ENCODE data around the gene LBR. TPM values are rescaled to one million over a fixed set of nuclear protein-coding genes. Genes with fewer than 3 reads are reported as not detected.

LBR gene
- total and polyA plus RNA-seq, 2 of the 4 experiments (the other 2 are of a cell fraction), result 21.3 to 24.9 TPM

DNA sequence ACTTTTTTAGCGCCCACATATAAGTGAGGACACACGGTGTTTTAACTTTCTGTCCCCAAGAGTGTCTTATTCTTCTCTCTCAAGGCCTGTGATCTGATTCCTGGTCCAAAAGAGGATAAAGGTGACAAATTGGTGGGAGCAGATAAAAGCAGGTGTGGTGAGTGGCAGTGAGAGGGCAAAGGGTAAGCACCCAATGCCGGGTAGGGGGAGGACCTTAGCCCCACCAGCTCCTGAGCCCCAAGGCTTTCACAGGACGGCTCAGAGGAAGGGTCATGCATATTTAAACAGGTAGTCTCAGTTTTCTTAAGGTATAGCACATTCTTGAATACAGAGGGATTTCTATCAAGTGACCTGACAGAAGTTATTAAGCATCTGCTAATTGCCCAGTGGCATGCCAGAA is 19.6 kb downstream of the LBR start:
- Histone ChIP-seq H2BK15ac (ENCODE audit: low read depth, low read length) (no peak overlapping the region), H3K14ac (replicated peaks; ENCODE audit: low read depth, low read length) (no peak overlapping the region), H2BK120ac (ENCODE audit: low read depth, low read length) (no peak overlapping the region), H3K9me1 (ENCODE audit: insufficient read depth, low read length) (no peaks in the 10 kb centered on the region; the same call in none of the 2 replicates), H2BK20ac (ENCODE audit: low read depth, low read length) (no peak overlapping the region), H2AK5ac (ENCODE audit: low read depth, low read length) (no peak overlapping the region), H3K36me3 (ENCODE audit: control insufficient read depth, insufficient read depth, low read length) (peaks cover 26% of the 10 kb centered on the region), H3K4me3 (ENCODE audit: insufficient read depth, low read depth, low read length) (no peak overlapping the region), H3K4me2 (ENCODE audit: low read depth, low read length) (no peak overlapping the region), H3K9me3 (ENCODE audit: control insufficient read depth, insufficient read depth, low read length) (no peaks in the 10 kb centered on the region), H3K4ac (ENCODE audit: low read depth, low read length) (no peak overlapping the region), H3K4me1 (ENCODE audit: control insufficient read depth, insufficient read depth, low read length) (no peaks in the 10 kb centered on the region; the same call in 1 of the 2 replicates), H3K56ac (ENCODE audit: extremely low read depth, insufficient read depth, low read length) (no peak overlapping the region), H3K79me1 (ENCODE audit: low read depth in 1 of 2, low read length in 2 of 2) (peaks cover 4 to 30% of the 10 kb centered on the region in 2 experiments), H4K8ac (ENCODE audit: low read depth in 2 of 2, low read length in 2 of 2) (no peak overlapping the region), H2BK5ac (ENCODE audit: low read depth, low read length, poor library complexity, severe bottlenecking) (no peak overlapping the region), H4K91ac (ENCODE audit: insufficient read depth, low read depth, low read length) (no peak overlapping the region), H2AK9ac (replicated peaks; ENCODE audit: low read depth, low read length, poor library complexity) (no peak overlapping the region), H3K27me3 (ENCODE audit: control insufficient read depth, insufficient read depth, low read length) (no peaks in the 10 kb centered on the region), H3K18ac (ENCODE audit: low read depth, low read length) (no peak overlapping the region), H3K23ac (ENCODE audit: low read depth, low read length) (no peak overlapping the region), H4K5ac (ENCODE audit: low read depth, low read length) (no peak overlapping the region), H4K20me1 (ENCODE audit: insufficient read depth, low read length) (0 out of 2 replicates have a peak, but pooled peaks cover 3% of the 10 kb centered on the region), H3K27ac (ENCODE audit: insufficient read depth, low read length) (no peak overlapping the region), H2AFZ (replicated peaks; ENCODE audit: low read length, poor library complexity) (no peak overlapping the region), H3K9ac (ENCODE audit: low read depth, low read length) (no peak overlapping the region)
- no peak for ATAC-seq (ENCODE audit: low read depth)
- CTCF ChIA-PET, result no interaction called here
- WGBS, 2 experiments (ENCODE audit: extremely low coverage in 2 of 2, insufficient read length in 1 of 2), result no CpG with 5 or more reads among the region's 4 CpGs
- intact Hi-C loops (cut with micrococcal nuclease), result no loop called here
- dilution Hi-C loops (cut with HindIII; ENCODE audit: low sequenced_read_pairs, unreplicated experiment), result no loop called here
- no TSS peak for BruUV-seq (replicated peaks)
- DNase-seq, result no peak
- in situ Hi-C loops (cut with MboI; ENCODE audit: low sequenced_read_pairs), result loop anchor here (25.0 kb wide), 1 partner anchor 921 kb away; no protein-coding TSS in a partner anchor
- TF ChIP-seq NFE2L2 (IDR thresholded peaks at IDR 0.05; ENCODE audit: low read depth, low read length), result no peak
- no peak for TF ChIP-seq MAFK (IDR thresholded peaks at IDR 0.05; ENCODE audit: low read depth, low read length)
- no peak for TF ChIP-seq MAZ (IDR thresholded peaks at IDR 0.05; ENCODE audit: borderline replicate concordance, low read depth, low read length)
- TF ChIP-seq SMC3 (IDR thresholded peaks at IDR 0.05; ENCODE audit: low read depth, low read length), result no peak
- TF ChIP-seq POLR2A (IDR thresholded peaks at IDR 0.05; ENCODE audit: low read depth, low read length), result no peak
- TF ChIP-seq MXI1 (IDR thresholded peaks at IDR 0.05; ENCODE audit: borderline replicate concordance, low read depth, low read length), result no peak
- no peak for TF ChIP-seq CEBPB (IDR thresholded peaks at IDR 0.05; ENCODE audit: low read depth, low read length)
- TF ChIP-seq, protein P1, sequence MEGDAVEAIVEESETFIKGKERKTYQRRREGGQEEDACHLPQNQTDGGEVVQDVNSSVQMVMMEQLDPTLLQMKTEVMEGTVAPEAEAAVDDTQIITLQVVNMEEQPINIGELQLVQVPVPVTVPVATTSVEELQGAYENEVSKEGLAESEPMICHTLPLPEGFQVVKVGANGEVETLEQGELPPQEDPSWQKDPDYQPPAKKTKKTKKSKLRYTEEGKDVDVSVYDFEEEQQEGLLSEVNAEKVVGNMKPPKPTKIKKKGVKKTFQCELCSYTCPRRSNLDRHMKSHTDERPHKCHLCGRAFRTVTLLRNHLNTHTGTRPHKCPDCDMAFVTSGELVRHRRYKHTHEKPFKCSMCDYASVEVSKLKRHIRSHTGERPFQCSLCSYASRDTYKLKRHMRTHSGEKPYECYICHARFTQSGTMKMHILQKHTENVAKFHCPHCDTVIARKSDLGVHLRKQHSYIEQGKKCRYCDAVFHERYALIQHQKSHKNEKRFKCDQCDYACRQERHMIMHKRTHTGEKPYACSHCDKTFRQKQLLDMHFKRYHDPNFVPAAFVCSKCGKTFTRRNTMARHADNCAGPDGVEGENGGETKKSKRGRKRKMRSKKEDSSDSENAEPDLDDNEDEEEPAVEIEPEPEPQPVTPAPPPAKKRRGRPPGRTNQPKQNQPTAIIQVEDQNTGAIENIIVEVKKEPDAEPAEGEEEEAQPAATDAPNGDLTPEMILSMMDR (conservative IDR thresholded peaks at IDR 0.05; ENCODE audit: low read depth, low read length), result no peak
- TF ChIP-seq, protein P2, sequence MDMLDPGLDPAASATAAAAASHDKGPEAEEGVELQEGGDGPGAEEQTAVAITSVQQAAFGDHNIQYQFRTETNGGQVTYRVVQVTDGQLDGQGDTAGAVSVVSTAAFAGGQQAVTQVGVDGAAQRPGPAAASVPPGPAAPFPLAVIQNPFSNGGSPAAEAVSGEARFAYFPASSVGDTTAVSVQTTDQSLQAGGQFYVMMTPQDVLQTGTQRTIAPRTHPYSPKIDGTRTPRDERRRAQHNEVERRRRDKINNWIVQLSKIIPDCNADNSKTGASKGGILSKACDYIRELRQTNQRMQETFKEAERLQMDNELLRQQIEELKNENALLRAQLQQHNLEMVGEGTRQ (IDR thresholded peaks at IDR 0.05; ENCODE audit: low read depth, low read length), result no peak
- no peak for TF ChIP-seq CHD1 (IDR thresholded peaks at IDR 0.05; ENCODE audit: low read depth, low read length)
- no peak for TF ChIP-seq FOS (IDR thresholded peaks at IDR 0.05; ENCODE audit: low read depth, low read length)
- TF ChIP-seq RAD21 (IDR thresholded peaks at IDR 0.05; ENCODE audit: low read length), result no peak
- no peak for TF ChIP-seq RCOR1 (IDR thresholded peaks at IDR 0.05; ENCODE audit: insufficient replicate concordance, low read length)
- no peak for TF ChIP-seq BHLHE40 (IDR thresholded peaks at IDR 0.05; ENCODE audit: low read depth, low read length)
- no peak for TF ChIP-seq RFX5 (IDR thresholded peaks at IDR 0.05; ENCODE audit: low read depth, low read length)
- no peak for TF ChIP-seq ELK1 (IDR thresholded peaks at IDR 0.05; ENCODE audit: borderline replicate concordance, low read depth, low read length)
- POLR2A ChIA-PET (ENCODE audit: unreplicated experiment), result no interaction called here

Data from IMR-90 (cell line).